Measurements from ENCODE around the gene RFNG.
A peak's percentile ranks its signal among the peaks of the same experiment; 100 is the strongest.

RFNG gene

GRCh38 chr17:82023447-82024241 lies 28.0 kb downstream of the RFNG start:
- no peak for DNase-seq

DNA sequence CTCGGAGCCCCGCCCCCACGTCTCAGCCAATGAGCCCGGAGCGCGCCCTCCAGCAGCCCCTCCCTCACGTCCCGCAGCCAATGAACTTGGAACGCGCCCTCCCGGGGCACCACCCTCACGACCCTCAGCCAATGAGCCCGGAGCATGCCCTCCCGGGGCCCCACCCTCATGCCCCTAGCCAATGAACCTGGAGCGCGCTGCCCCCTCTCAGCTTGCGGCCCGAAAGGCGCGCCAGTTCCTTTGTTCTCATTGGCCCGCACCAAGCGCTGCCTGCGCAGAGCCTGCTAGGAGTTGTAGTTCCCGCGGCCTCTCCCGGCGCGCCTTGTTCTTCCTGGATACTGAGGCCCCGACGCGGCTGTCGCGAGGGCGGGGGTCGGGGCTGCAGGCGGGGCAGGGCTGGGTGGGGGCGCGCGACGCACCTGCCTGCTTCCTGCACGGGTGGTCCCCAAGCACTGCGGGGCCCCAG lies 28.6 kb downstream of the RFNG start, which contains the start of gene LRRC45:
TSS of gene LRRC45 (plus strand) at position 325 of the 466 bp plus-strand sequence. CDS start 339 bp downstream, outside the sequence.
- peak; percentile 99 for DNase-seq

DNA sequence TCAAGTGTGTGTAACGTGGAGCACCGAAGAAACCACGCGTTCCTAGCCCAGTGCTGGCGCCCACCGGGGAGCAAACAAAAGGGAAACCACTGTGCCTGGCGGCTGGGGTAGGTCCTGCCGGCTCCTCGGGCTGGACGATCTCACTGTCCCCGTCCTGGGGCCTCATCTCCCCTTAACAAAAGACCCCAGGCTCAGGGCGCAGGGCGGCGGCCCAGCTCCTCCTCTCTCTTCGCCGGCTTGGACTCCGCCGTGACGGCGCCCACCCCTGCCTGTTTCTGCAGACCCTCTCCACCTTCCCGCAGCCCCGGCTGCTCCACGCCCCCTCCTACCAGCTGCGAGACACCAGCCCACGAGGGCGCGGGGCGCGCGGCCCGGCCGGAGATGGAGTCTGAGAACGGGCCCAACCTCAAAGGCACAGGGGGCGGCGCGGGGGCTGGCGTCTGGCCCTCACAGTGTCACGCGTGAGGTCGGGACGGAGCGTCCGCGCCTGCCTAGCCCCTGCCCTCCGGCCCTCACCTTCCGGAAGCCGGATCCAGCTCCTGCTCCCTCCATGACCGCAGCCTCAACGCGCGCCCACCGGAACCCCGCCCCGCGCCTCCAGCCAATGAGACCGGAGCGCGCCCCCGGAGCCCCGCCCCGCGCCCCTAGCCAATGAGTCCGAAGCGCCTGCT lies 29.2 kb downstream of the RFNG start, which contains the start of gene CENPX:
TSS of gene CENPX (minus strand) at position 569 of the 671 bp plus-strand sequence. CDS start at position 552, 17 bp downstream.
- no peak for DNase-seq

DNA sequence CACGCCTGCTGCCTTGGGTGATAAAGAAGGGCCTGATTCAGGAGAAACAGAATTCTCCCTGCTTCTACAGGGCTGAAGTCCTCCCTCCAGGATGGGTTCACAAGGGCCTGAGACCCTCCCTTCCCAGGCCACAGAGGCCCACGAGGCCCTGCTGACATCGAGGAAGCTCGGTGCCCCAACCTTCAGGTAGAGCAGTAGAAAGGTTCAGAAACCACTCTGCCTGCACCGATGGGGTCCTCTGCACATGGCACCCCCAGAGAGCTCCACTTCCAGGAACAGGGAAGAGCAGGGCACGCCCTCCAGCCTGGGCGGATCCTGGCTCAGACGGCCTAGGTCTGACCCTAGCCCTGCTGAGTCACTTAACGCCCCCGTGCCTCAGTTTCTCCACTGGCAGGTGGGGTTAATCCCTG lies 29.7 kb downstream of the RFNG start:
- DNase-seq: no peak

DNA sequence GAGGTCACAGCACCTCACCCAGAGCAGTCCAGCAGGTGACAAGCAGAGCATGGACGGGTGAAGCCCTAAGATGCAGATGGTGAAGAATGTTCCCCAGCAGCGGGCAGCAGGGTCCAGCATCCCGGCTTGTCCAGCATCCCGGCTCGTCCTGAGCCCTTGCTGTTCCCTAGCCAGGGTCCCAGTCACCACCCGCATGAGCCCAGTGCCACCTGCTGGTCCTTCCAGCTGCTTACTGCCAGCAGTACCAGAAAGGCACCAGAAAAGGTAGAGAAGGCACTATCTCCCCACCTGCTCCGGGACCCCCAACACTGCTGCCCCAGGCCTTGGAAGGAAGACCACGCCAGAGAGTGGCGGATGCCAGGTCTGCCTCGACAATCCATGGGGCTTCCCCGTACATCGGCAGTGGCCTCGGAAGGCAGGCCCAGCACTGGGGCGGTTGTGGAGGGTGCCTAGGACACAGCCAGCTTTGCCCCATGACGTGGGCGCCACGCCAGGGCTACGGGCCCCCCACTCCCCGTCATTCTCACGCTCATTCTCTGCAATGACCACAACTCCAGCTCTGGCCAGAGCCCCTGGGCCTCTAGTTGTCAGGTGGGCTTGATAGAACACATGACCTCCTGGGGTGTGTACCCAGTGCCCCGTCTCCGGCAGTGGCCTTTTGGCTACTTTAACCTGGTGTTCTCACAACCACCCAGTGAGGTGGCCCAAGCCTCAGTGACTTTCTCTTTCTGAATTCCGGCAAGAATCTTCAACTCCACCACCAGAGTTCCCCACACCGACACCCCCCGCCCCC lies 30.3 kb downstream of the RFNG start:
- no peak for DNase-seq

DNA sequence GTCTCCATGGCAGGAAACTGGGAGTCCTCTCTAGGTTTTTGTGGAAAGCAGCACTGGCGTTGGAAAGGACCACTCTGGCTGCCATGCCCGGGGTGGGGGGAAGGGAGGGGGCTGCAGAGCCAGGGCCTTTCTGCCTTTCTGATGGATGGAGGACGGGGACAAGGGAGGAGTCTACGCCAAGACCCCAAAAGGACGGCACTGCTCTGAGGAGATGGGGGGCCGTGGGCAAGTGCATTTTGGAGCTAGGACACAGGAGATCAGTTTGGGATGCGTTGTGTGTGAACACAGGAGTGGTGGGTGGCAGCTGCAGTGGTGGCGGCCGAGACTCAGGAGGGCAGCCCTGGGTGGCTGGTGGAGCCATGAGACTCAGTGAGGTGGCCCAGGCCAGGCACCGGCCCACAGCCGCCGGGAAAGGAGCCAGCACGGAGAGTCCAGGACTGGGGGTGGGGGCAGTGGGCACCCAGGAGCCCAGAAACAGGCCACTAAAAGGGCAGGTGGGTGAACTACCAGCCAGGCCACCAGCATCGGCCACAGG lies 31.0 kb downstream of the RFNG start:
- no peak for DNase-seq

DNA sequence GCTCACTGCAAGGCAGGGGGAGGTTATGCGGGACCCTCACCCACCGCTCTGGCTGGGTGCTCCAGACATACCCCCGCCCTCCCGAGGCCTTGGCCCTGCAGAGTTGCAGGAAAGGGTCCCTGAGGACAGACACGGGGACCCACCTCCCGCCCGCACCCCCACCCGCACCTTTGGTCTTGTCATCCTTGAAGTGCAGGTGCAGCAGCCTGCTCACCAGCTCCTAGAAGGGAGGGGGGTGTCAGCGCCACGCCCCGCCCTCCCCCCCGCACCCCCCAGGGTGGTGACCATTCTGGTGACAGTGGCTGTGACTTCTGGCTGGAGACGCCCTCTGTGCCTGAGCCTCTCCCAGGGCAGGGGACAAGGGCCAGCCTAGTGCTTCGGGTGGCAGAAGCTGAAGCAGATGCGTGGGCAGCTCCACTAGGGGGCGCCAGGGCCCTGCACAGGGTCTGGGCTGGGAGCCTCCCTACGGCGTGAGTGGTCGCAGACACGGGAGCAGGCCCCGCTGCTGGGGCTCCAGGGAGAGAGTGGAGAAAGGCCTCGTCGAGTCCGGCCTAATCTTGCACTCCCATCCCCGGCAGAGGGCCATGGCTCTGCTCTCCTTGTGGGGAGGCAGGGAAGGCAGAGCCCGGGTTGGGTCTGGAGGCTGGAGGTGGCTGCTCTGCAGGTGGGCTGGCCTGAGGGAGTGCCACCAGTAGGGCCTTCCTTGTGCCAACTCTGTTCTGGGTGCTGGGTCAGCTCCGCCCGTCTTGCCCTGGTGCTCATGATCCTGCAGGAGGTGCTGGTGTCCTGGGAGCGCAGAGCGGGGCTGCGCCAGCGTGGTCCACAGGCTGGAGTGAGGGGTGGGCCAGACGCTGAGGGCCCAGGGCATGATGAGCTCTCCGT lies 31.7 kb downstream of the RFNG start:
- no peak for DNase-seq

DNA sequence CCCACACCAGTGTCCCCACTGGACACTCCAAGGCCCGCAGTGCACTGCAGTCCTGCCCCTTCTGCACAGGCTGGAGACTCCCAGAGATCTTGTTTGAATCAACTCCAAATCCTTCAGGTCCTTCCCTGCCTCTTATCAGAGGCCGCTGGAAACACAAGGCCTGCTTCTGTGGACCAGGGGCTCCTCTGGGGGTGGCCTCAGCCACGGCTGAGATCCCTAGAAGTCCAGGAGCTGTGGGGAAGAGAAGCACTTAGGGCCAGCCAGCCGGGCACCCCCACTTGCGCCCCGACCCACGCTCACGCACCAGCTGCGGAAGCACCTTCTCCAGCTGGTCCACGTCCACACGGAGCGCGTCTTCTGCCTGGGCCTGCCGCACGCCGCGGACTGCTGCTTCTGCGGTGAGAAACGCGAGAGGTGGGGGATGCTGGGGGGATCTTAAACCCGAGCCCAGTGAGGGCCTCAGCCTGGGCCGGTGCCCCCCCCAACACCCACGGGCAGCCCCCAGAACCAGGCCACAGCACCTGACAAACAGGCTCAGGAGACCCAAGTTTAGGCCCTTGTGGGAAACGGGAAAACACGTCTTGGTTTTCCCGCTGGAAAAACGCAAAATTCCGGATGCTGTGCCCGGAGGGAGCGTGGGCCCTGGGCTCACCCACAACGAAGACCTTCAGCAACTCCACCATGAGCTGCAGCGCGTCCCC lies 32.5 kb downstream of the RFNG start:
- DNase-seq: no peak

GRCh38 chr17:82018152-82018988 lies 33.2 kb downstream of the RFNG start:
- no peak for DNase-seq

DNA sequence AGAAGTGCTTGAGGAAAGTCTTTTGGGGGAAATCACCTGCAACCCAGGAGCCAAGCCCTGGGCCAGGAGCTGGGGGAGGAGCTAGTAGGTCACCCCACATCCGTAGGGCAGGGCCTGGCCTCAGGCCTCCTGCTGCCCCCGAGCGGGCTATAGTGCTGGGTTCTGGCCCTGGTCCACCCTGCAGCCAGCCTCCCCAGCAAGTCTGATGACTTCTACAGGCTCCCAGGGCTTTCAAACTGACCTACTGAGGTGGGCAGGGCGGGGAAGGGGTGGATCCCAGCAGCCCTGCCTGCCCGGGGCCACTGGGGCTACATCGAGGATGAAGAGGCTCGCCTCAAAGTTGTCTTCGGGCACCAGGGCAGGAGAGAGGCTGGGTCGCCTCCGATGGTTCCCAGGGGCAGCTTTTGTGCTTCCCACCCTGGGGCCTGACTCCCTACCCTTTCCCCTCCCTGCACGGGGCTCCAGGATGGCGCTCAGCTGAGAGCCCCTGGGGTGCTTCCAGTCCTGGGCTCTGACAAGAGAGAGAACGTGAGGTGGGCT lies 33.9 kb downstream of the RFNG start:
- DNase-seq: no peak

DNA sequence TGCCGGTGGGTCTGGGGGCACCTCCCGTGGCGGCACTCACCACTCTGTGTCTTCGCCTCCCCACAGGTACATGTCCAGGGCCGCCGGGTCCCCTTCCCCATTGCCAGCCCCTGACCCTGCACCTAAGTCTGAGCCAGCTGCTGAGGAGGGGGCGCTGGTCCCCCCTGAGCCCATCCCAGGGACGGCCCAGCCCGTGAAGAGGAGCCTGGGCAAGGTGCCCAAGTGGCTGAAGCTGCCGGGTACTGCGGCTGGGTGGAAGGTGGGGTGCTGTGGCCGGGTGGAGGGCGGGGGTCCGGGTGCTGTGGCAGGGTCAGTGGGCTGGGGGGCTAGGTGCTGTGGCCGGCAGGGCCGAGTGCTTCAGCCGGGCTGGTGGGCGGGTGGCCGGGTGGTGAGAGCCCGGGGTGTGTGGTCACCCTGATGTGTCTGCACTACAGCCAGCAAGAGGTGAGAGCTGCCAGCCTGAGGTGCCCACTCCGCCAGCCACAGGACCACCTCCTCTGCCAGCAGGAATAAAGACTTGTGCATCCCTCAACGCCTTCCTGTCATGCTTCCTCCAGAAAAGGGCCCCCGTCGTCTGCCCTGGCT lies 34.6 kb downstream of the RFNG start:
- no peak for DNase-seq

GRCh38 chr17:82016061-82016874 lies 35.3 kb downstream of the RFNG start:
- DNase-seq: no peak

GRCh38 chr17:82015311-82015971 lies 36.2 kb downstream of the RFNG start:
- no peak for DNase-seq

DNA sequence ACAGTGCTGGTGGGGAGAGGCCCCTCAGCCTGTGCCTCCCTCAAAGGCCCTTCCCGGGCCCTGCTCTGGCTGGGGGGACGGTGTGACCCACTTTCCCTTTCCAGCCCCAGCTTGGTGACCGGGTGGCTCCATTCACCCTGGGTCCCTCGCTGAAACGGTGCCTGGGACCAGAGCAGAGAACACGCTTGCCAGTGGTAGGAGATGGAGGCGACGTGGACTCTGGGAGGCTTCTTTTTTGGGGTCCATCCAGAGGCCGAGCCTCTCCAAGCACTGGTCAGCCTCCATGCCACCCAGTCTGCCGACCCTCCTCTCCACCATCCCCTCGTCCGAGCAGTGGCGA lies 36.7 kb downstream of the RFNG start:
- no peak for DNase-seq

- no peak for DNase-seq
These were observed 37.2 kb downstream of the RFNG start for GRCh38 chr17:82014432-82014831.

DNA sequence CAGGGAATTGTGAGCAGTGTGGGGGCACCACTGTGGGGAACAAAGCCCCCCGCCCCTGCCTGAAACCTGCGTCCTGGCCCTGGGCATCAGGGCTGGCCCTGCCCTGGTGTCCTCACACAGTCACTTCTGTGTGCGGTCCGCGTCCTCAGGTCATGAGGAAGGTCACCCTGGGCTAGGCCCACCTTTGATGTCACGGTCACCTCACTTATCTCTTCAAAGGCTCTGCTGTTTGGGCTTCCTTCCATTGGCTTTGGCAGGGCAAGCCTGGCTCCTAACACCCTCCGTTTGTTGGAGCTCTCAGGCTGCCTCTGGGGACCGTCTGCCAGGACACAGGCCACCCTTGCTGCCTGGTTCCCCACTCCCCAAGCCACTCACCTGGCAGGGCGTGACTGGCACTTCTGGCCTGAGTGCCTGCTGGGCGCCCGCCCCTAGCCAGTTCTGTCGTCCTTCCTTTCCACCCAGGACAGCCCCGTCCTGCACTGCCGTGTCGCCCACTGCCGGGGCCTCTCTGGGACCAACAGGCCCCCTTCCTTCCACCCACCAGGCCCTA lies 37.8 kb downstream of the RFNG start:
- no peak for DNase-seq

DNA sequence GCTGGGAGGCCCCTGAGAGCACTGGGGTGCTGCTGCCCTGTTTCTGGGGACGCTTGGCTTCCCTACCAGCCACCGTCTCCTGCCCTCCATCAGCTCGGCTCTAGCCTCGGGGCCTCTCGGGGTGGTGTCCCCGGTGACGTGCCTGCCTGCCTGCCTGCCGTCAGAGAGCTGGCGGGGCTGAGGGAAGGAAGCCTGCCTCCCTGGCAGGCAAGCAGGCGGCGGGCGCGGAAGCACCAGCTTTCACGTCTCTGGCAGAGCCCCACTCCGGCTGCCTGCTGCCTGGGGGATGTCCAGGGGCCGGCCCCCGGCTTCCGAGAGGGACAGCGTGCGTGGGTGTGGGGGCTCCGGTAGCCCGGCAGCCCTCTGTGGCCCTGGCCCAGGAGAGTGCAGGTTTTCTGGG lies 38.3 kb downstream of the RFNG start:
- DNase-seq: no peak

Measured in NCI-H446 treated with DMSO at 0.1 percent for 48 hours (cell line).